Left ventricle myocardium inferior (tissue), 1 donor: ENCODE measurements around the gene ANKRD24. TPM values are rescaled to one million over a fixed set of nuclear protein-coding genes. Genes with fewer than 3 reads are reported as not detected.
"Not testable (repeated sequence)": the region's sequence is repeated elsewhere in the genome, so short reads cannot be mapped to it uniquely, and the experiment has no call there.

Experiments
- DNase-seq: peaks from one replicate; pipeline ENCODE4 v3.0.0-alpha.2; 2020
- H3K27ac ChIP-seq: fragments of 200-600 bp; replicated peaks from 2 replicates; pipeline ENCODE4 v1.8.0; 2021
- H3K27me3 ChIP-seq: fragments of 200-600 bp; 2 replicates; pipeline ENCODE4 v1.8.0; 2021; ENCODE audit warnings: low read depth
- H3K36me3 ChIP-seq: fragments of 200-600 bp; 2 replicates; pipeline ENCODE4 v1.8.0; 2021
- H3K4me1 ChIP-seq: fragments of 200-600 bp; 2 replicates; pipeline ENCODE4 v1.8.0; 2021
- H3K4me3 ChIP-seq: fragments of 200-600 bp; 2 replicates; pipeline ENCODE4 v1.8.0; 2021; ENCODE audit warnings: mild to moderate bottlenecking, moderate library complexity
- H3K9me3 ChIP-seq: fragments of 200-600 bp; replicated peaks from 2 replicates; pipeline ENCODE4 v1.8.0; 2021
- intact Hi-C: fragments of 100-400 bp; cut with micrococcal nuclease; formaldehyde crosslinking; loops from one replicate; pipeline ENCODE4 v1.11.0; 2022
- total RNA-seq: library from RNA; stranded (reverse); fragmentation: NEBNext Ultra II Directional; extraction: Animal tissue kit (Norgen Biotek cat#: 25700); gene quantifications from one replicate; pipeline ENCODE4 v1.2.1, GENCODE V29; 2021
- TF ChIP-seq, protein P1 (sequence below): fragments of 200-600 bp; IDR thresholded peaks from 2 replicates; pipeline ENCODE4 v1.8.0; 2021; ENCODE audit warnings: antibody characterized with exemption, mild to moderate bottlenecking, borderline replicate concordance
- donor health status: DM: no; HTN: yes; CAD: no; lungs with severe emphysema.

The ANKRD24 gene
- total RNA-seq, 1 donor from 2014 or later: 0.22 TPM

DNA sequence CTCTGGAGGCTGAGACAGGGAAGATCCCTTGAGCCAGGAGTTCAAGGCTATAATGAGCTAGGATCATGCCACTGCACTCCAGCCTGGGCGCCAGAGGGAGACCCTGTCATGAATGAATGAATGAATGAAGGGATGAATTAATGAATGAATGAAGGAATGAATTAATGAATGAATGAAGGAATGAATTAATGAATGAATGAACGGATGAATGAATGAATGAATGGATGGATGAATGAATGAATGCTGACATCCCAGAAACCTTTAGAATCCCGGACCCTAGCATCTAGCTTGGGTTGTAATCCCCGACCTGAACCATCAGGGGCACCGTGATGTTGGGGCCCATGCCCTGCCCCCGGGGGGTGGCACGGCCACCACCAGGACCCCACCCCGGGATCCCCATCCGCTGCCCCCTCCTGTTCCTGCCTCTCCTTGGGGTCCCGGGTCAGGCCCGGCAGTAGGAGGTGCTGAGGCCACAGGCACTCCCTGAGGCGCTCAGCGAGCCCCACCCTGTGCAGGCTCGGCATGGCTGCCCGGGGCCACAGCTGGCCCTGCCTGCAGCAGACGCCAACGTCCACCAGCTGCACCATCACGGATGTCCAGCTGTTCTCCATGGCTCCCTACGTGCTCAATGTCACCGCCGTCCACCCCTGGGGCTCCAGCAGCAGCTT, 50.3 kb downstream of the ANKRD24 start:
- intact Hi-C loops: no loop called here
- no peak for DNase-seq
- no peak overlapping the region for H3K27ac ChIP-seq
- H3K4me3 ChIP-seq: no peak overlapping the region
- peaks cover 6% of the 10 kb centered on the region for H3K4me1 ChIP-seq
- no peaks in the 10 kb centered on the region for H3K36me3 ChIP-seq
- no peaks in the 10 kb centered on the region for H3K9me3 ChIP-seq
- TF ChIP-seq, protein P1, sequence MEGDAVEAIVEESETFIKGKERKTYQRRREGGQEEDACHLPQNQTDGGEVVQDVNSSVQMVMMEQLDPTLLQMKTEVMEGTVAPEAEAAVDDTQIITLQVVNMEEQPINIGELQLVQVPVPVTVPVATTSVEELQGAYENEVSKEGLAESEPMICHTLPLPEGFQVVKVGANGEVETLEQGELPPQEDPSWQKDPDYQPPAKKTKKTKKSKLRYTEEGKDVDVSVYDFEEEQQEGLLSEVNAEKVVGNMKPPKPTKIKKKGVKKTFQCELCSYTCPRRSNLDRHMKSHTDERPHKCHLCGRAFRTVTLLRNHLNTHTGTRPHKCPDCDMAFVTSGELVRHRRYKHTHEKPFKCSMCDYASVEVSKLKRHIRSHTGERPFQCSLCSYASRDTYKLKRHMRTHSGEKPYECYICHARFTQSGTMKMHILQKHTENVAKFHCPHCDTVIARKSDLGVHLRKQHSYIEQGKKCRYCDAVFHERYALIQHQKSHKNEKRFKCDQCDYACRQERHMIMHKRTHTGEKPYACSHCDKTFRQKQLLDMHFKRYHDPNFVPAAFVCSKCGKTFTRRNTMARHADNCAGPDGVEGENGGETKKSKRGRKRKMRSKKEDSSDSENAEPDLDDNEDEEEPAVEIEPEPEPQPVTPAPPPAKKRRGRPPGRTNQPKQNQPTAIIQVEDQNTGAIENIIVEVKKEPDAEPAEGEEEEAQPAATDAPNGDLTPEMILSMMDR: no peak
- peaks cover 89% of the 10 kb centered on the region for H3K27me3 ChIP-seq

- intact Hi-C loops: no loop called here
- Histone ChIP-seq H3K4me1 (peaks cover 6% of the 10 kb centered on the region), H3K27ac (no peak overlapping the region), H3K9me3 (no peaks in the 10 kb centered on the region), H3K36me3 (no peaks in the 10 kb centered on the region), H3K27me3 (peaks cover 84% of the 10 kb centered on the region), H3K4me3 (no peak overlapping the region)
- TF ChIP-seq, protein P1: peak; percentile 53
- DNase-seq: peak; percentile 36
Measured at GRCh38 chr19:4233282-4233853, 50.9 kb downstream of the ANKRD24 start.

GRCh38 chr19:4234142-4234861, 51.8 kb downstream of the ANKRD24 start:
- intact Hi-C loops: no loop called here
- no peaks in the 10 kb centered on the region for H3K9me3 ChIP-seq
- H3K4me1 ChIP-seq: peaks cover 2% of the 10 kb centered on the region
- H3K27me3 ChIP-seq: peaks cover 75% of the 10 kb centered on the region
- no peaks in the 10 kb centered on the region for H3K36me3 ChIP-seq
- no peak for DNase-seq
- TF ChIP-seq, protein P1: no peak
- H3K27ac ChIP-seq: no peak overlapping the region
- no peak overlapping the region for H3K4me3 ChIP-seq

DNA sequence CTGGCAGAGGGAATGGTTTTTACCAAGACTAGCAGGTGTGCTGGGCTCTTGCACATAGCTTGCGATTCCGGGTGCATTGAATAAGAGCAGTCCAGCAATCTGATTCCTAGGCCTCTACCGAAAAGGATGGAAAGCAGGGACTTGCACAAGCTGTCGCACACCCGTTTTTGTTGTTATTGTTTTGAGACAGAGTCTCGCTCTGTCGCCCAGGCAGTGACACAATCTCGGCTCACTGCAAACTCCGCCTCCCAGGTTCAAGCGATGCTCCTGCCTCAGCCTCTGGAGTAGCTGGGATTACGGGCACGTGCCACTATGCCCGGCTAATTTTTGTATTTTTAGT, 52.3 kb downstream of the ANKRD24 start:
- TF ChIP-seq, protein P1: no peak
- no peak for DNase-seq
- Histone ChIP-seq H3K36me3 (no peaks in the 10 kb centered on the region), H3K27me3 (peaks cover 69% of the 10 kb centered on the region), H3K27ac (no peak overlapping the region), H3K4me1 (no peaks in the 10 kb centered on the region), H3K4me3 (no peak overlapping the region), H3K9me3 (no peaks in the 10 kb centered on the region)
- intact Hi-C loops: no loop called here

DNA sequence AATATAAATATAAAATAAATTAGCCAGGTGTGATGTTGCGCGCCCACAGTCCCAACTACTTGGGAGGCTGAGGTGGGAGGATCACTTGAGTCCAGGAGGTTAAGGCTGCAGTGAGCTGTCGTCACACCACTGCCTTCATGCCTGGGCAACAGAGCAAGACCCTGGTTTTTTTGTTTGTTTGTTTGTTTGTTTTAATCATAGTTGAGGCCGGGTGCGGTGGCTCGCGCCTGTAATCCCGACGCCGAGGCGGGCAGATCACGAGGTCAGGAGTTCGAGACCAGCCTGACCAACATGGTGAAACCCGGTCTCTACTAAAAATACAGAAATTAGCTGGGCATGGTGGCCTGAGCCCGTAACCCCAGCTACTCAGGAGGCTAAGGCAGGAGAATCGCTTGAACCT, 55.0 kb downstream of the ANKRD24 start:
- H3K4me1 ChIP-seq, H3K4me3 ChIP-seq, intact Hi-C loops, H3K27ac ChIP-seq, DNase-seq, H3K36me3 ChIP-seq: not testable (repeated sequence)
- H3K27me3 ChIP-seq: peaks cover 48% of the 10 kb centered on the region
- H3K9me3 ChIP-seq: peaks cover 16% of the 10 kb centered on the region

GRCh38 chr19:4238831-4239230, 56.3 kb downstream of the ANKRD24 start:
- peaks cover 35% of the 10 kb centered on the region for H3K27me3 ChIP-seq
- intact Hi-C loops: no loop called here
- H3K27ac ChIP-seq: no peak overlapping the region
- no peaks in the 10 kb centered on the region for H3K4me1 ChIP-seq
- peaks cover 17% of the 10 kb centered on the region for H3K9me3 ChIP-seq
- H3K4me3 ChIP-seq: no peak overlapping the region
- no peaks in the 10 kb centered on the region for H3K36me3 ChIP-seq
- no peak for DNase-seq
- TF ChIP-seq, protein P1: no peak
